Chondrocyte (in vitro differentiated cells): ENCODE measurements around the gene SLC22A17. TPM values are rescaled to one million over a fixed set of nuclear protein-coding genes. Genes with fewer than 3 reads are reported as not detected.

Experiments
- DNase-seq: peaks from one replicate; pipeline ENCODE4 v3.0.0; 2021; ENCODE audit warnings: mixed read lengths, low spot score
- H3K27ac Mint-ChIP-seq: one replicate; pipeline ENCODE4 v1.8.0; 2021; ENCODE audit warnings: mild to moderate bottlenecking, moderate library complexity, mixed read lengths; ENCODE audit not compliant: unreplicated experiment
- H3K27me3 Mint-ChIP-seq: 2 replicates; pipeline ENCODE4 v1.8.0; 2021; ENCODE audit warnings: low read depth, mixed read lengths
- H3K36me3 Mint-ChIP-seq: 2 replicates; pipeline ENCODE4 v1.8.0; 2021; ENCODE audit warnings: low read depth, mixed read lengths
- H3K4me1 Mint-ChIP-seq: 2 replicates; pipeline ENCODE4 v1.8.0; 2021; ENCODE audit warnings: low read depth, mild to moderate bottlenecking, mixed read lengths
- H3K4me3 Mint-ChIP-seq: one replicate; pipeline ENCODE4 v1.8.0; 2021; ENCODE audit warnings: mild to moderate bottlenecking, moderate library complexity, mixed read lengths; ENCODE audit not compliant: unreplicated experiment
- H3K9me3 Mint-ChIP-seq: 2 replicates; pipeline ENCODE4 v1.8.0; 2021; ENCODE audit warnings: low read depth, mixed read lengths
- total RNA-seq: library from RNA; stranded (reverse); gene quantifications from 3 replicates; pipeline ENCODE4 v1.2.1, GENCODE V29; 2021
- TF ChIP-seq, protein P1 (sequence below): fragments of 200-600 bp; sonication (generic); IDR thresholded peaks from 2 replicates; pipeline ENCODE4 v1.5.0; 2021; ENCODE audit warnings: antibody characterized with exemption, mild to moderate bottlenecking, moderate library complexity

Gene SLC22A17
- total RNA-seq, 1 donor from 2014 or later: 40.3 TPM

DNA sequence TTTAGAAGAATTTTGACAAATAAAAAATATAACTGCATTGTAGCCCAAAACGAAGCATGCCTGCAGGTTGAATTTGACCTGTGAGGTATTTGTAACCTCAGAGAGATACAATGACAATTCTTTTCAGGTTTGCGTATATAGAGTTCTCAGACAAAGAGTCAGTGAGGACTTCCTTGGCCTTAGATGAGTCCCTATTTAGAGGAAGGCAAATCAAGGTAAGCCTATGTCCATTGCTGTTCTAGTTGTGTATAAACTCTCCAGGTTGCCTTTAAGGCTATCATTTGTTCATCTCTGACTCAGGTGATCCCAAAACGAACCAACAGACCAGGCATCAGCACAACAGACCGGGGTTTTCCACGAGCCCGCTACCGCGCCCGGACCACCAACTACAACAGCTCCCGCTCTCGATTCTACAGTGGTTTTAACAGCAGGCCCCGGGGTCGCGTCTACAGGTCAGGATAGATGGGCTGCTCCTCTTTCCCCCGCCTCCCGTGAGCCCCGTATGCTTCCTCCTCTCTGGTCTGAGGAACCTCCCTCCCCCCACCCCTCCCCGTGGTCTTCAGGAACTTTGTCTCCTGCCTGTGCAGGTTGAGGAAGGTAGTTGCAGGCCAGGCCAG is 28.7 kb downstream of the SLC22A17 start:
- Mint-ChIP-seq H3K27me3 (no peaks in the 10 kb centered on the region), H3K36me3 (peaks cover 19% of the 10 kb centered on the region), H3K27ac (no peak overlapping the region), H3K4me3 (no peak overlapping the region), H3K9me3 (no peaks in the 10 kb centered on the region), H3K4me1 (peaks cover 35% of the 10 kb centered on the region)
- DNase-seq: no peak
- TF ChIP-seq, protein P1, sequence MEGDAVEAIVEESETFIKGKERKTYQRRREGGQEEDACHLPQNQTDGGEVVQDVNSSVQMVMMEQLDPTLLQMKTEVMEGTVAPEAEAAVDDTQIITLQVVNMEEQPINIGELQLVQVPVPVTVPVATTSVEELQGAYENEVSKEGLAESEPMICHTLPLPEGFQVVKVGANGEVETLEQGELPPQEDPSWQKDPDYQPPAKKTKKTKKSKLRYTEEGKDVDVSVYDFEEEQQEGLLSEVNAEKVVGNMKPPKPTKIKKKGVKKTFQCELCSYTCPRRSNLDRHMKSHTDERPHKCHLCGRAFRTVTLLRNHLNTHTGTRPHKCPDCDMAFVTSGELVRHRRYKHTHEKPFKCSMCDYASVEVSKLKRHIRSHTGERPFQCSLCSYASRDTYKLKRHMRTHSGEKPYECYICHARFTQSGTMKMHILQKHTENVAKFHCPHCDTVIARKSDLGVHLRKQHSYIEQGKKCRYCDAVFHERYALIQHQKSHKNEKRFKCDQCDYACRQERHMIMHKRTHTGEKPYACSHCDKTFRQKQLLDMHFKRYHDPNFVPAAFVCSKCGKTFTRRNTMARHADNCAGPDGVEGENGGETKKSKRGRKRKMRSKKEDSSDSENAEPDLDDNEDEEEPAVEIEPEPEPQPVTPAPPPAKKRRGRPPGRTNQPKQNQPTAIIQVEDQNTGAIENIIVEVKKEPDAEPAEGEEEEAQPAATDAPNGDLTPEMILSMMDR: no peak

DNA sequence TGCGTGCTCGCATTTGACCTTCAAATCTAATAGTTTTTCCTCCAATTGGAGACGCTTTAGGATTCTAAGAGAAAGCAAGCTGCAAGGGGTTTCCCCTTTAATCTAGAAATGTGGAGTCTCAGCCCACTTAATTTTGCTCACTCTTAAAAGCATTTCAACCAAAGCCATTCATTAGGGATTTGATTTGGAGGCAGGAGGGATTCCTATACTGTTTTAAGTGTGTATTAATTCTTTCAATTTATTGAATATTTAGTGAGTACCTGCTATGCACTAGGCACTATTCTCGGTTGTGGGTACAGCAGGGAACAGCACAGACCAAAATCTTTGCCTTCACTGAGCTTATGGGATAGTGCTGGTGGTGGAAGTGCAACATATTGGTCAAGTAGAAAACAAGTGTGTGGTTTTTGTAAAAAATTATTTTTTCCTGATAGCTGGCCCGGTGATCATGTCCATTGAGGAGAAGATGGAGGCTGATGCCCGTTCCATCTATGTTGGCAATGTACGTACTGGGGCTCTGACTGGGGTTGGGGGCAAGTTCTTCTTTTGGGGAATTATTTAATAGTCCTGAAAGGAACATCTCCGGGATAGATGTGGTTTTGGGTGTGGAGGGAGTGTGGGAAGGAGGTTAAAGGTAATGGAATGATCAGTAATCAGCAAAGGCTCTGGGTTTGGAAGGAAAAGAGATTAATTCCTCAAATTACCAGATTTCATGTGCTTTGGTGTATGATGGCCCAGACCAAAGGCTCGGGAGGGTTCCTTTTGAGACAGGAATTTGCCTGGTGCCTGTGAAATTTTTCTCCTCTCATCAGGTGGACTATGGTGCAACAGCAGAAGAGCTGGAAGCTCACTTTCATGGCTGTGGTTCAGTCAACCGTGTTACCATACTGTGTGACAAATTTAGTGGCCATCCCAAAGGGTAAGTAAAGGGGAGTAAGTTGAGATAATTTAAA is 29.8 kb downstream of the SLC22A17 start:
- peaks cover 19% of the 10 kb centered on the region for H3K36me3 Mint-ChIP-seq
- H3K27ac Mint-ChIP-seq: peak overlapping the region; percentile 91

DNA sequence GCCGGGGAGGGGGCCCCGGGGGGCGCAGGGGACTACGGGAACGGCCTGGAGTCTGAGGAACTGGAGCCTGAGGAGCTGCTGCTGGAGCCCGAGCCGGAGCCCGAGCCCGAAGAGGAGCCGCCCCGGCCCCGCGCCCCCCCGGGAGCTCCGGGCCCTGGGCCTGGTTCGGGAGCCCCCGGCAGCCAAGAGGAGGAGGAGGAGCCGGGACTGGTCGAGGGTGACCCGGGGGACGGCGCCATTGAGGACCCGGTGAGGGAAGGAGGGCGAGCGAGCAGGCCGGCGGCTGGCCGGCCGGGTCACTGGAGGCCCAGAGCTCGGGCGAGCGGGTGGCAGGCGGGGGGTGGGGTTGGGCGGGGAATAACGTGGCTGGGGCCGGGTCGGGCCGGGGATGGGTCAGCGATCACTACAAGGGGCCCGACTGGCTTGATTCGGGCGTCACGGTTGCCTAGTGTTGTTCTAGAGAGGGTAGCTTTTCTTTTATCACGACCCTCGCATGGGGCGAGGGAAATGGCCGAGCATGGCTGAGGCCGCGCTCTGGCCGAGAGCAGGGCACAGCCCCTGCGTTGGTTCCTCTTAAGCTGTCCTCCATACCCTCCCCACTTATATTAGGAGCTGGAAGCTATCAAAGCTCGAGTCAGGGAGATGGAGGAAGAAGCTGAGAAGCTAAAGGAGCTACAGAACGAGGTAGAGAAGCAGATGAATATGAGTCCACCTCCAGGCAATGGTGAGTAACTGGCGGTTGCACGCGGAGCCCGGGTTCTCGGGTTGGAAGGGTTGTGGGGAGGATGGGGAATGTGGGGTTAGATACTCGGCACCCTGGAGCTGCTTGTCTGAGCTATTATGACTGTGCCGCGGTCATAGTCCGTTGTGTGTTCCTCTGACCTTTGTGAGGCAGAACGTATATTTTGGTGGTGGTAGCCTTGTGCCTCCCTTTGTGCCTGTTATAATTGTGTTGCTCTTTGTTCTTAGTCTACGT is 30.8 kb downstream of the SLC22A17 start:
- Mint-ChIP-seq H3K4me3 (peak overlapping the region; percentile 95), H3K36me3 (peaks cover 19% of the 10 kb centered on the region), H3K27ac (peak overlapping the region; percentile 91), H3K9me3 (no peaks in the 10 kb centered on the region), H3K27me3 (no peaks in the 10 kb centered on the region), H3K4me1 (peaks cover 32% of the 10 kb centered on the region)
- TF ChIP-seq, protein P1: no peak
- no peak for DNase-seq

More for the DNA sequence above, 29.8 kb downstream of the SLC22A17 start:
- Mint-ChIP-seq H3K4me1 (peaks cover 33% of the 10 kb centered on the region), H3K4me3 (peak overlapping the region; percentile 95), H3K27me3 (no peaks in the 10 kb centered on the region), H3K9me3 (no peaks in the 10 kb centered on the region)
- DNase-seq: no peak
- TF ChIP-seq, protein P1: no peak

DNA sequence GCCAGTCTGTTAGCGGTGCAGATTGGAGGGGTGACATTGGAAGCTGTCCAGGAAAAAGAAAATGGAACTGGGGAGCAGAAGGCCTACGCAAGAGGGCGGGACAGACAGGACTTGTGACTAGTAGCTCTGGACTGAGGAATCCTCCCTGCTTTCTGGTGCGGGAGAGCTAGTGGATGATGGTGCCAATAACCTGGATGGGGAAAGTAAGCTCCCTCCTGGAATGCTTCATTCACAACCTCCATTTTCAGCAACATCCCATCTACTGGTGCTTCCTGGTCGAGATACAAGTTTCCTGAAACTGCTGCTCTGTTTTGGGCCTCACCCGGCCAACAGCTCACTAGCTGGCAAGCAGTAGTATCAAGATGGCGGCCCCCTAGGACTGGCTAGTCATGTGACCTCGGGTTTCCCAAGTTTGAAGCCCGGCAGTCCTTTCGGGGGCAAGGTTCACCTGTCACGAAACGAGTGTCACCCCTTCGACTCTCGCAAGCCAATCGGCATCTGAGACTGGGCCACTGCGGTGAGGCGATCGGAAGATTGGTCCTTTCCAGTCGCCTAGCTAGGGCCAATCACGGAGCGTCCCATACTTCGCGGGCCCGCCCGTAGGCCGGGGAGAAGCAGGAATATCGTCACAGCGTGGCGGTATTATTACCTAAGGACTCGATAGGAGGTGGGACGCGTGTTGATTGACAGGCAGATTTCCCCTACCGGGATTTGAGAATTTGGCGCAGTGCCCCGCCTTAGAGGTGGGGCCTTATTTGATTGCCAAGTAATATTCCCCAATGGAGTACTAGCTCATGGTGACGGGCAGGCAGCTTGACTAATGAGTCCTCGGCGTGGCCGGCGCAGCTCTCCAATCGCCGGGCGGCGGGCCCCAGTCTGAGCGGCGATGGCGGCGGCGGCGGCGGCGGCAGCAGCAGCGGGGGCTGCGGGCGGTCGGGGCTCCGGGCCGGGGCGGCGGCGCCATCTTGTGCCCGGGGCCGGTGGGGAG is 31.8 kb downstream of the SLC22A17 start, which contains the start of gene PABPN1:
Gene PABPN1 (plus strand): TSS at position 874 of the 988 bp plus-strand sequence. CDS start 13 bp downstream, at position 887.
- Mint-ChIP-seq H3K36me3 (peaks cover 19% of the 10 kb centered on the region), H3K4me1 (peaks cover 34% of the 10 kb centered on the region), H3K4me3 (peak within 1 kb of the TSS; percentile 95), H3K27ac (peak within 1 kb of the TSS; percentile 97), H3K9me3 (no peaks in the 10 kb centered on the region), H3K27me3 (no peaks in the 10 kb centered on the region)
- DNase-seq: peak; percentile 98
- TF ChIP-seq, protein P1: no peak
